ENCODE data around the gene ATXN10.

Gene ATXN10

DNA sequence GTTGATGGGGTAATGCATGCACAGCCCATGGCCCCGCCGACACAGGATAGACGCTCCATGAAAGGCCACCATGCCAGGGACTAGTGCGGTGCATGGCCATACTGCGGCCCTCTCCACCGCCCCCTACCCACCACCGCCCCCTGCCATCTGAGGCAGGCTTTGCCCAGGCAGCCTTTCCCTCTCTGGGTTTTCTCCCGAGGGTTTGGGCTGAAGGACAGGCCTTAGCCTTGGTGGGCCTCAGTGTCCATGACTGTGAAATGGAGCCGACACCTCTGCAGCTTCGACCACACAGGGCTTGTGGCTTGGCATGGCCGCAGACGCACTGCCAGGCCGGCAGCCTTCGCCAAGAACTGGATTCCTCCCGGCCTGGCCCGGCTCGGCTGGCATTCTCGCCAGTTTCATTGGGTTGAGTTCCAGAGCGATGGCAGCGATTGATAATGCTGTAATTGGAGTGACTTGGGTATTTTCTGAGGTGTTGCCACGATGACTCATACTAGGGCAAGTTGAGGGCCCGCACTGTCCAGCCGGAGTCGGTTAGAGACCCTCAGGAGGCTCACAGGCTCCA is 194.0 kb downstream of the ATXN10 start:
- no peak for DNase-seq

DNA sequence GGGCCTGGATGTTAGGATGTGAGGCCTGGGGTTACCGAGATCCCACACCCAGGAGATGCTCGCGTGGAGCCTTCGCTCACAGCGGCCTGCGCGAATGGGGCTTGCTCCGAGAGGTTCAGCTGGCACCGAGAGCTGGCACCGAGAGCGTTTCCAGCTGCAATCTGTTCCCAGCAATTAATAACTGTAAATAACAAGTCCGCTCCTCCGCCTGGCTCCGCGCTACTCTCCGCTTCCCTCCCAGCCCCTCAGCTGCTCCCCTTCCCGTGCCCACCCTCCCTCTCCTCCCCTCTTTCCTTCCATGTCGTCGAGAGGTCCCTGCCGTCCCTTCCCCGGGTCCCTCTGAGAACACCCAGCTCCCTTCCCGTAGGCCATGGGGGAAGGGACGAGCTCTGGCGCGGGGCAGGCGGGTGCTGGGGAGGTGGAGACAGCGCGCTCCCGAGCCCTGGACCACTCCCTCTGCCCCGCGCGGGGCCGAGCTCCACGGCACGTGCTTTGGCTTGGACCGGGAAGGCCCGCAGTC is 194.6 kb downstream of the ATXN10 start:
- no peak for DNase-seq

DNA sequence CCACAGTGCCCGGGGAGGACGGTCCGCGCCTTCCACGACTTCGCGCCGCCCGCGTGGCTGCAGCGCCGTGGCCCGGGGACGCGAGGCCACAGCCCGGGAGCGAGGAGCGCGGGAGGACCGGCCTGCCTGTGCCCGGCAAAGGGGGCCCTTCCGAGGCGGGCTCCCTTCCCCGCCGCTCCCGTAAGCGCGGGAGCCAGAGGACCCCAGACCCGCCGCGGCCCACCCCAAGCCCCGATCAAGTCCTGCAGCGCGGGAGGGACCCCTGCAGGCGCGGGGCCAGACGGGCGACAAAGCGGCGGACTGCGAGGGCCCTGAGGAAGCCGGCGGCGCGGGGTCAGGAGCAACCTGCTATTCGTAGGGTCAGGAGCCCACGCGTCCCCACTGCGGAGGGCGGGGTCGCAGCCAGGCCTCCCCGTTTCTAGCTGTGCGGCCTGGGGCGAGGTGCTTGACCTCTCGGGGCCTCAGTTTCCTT is 195.0 kb downstream of the ATXN10 start:
- no peak for DNase-seq

DNA sequence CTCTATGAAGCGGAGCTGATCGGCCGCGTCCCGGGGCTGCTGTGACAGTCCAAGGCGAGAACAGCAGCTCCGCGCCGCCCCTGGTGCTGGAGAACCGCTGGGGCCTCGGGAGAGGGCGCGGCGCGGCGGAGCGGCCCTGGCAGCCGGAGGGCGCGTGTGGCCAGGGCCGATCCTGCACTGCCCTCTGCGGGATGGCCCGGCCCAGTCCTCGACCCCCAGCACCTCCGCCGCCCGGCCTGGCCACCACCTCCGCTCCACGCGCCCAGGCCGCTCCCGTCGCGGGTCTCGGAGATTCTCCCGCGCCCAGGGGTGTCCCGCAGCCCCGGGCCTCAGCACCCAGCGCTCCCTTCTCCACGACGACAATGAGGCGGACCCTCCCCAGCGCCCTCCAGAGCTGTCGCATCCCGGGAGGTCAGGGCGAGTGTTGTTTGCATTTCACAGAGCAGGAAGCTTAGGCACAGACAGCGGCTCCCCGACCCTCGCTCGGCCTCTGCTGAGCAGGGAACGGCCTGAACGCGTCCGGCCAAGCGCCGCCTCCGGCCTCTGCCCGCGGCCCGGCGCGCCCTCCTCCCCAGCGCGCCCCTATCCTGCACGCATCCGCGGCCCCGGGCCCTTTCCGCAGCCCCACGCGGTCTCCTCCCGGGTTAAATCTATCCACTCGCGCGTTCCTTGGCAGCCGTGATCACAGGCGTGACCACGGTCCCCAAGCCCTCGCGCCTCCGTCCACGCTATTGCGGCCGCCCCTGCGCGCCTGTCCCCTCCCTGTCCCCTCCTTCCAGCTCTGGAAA is 195.7 kb downstream of the ATXN10 start:
- DNase-seq = no peak

DNA sequence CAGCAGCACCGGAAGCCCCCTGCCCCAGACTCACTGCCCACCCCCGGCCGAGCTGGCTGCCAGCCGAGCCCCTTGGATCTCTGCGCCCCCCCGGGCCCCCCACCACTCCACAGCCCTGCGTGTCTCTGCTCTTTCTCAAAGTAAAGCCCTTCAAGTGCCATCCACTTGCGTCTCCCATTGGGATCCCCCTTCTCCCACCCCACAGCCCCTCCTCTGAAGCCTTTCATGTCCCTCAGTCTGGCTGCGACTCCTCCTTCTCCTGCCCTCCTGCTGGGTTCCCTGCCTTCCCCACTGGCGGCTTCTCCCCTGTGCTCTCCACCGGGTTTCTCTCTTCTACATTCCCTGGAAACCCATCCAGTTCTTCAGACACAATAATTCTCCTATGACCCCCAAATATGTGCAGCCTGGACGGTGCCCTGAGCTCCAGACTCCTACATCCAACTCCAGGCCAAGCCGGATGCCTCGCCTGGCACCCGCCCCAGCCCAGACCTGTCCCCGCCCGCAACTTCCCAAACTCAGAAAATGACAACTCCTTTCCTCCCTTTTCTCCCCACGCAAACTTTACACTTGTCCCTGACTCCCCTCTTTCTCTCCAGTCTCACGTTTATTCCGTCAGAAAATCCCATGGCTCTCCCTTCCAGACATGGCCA is 196.4 kb downstream of the ATXN10 start:
- DNase-seq = no peak

DNA sequence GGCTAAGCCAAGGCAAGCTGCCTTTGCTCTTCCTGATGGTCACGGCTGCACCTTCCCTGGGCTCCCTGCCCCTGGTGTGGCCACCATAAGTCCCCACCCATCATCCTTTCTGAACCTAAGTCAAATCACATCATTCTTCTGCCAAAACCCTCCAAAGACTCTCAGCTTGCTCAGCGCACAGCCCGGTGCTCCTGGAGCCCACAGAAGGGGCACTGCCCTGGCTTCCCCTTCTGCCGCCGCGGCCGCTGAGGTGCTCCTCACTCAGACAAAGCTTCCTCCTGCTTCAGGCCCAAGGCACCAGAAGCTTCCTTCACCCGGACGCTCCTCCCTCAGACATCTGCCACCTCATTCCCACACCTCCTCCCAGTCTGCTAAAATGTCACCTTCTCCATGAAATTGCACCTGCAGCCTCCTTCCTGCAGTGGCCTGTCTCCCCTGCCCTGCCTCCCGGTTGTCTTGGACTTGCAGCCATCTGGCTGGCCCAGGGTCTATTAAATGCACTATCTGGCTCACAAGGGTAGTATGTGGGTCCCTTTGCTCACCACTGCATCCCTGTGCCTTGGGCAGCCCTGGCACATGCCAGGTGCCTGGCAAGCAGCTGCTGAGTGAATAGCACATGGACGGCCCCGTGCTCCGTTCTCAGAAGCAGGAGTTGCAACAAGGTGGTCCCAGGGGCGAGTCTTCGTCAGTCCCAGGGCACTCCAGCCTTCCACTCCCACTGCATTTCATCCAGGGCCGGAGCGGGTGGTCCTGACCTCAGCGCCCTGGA is 197.1 kb downstream of the ATXN10 start:
- no peak for DNase-seq

DNA sequence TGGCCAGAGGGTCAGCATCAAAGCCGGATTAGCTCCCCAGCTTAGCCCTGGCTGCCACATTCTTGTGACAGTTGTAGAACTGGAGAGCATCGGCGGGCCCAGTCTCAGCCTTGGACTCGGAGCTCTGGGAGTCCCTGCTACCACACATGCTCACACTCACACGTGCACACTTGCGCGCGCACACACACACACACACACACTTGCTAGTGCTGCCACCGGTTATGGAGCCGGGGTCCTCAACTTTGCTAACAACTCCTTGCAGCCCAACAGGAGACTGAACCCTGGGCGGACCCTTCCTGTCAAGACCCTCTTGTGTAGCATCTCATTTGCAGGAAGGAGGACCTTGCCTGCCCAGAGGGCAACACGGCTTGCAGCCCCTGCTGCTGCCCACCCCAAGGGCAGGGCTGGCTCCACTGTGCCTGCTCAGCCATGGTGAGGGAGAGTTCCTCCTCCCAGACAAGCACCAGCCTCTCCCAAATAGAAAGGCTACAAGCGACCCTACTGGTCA is 197.8 kb downstream of the ATXN10 start:
- no peak for DNase-seq

DNA sequence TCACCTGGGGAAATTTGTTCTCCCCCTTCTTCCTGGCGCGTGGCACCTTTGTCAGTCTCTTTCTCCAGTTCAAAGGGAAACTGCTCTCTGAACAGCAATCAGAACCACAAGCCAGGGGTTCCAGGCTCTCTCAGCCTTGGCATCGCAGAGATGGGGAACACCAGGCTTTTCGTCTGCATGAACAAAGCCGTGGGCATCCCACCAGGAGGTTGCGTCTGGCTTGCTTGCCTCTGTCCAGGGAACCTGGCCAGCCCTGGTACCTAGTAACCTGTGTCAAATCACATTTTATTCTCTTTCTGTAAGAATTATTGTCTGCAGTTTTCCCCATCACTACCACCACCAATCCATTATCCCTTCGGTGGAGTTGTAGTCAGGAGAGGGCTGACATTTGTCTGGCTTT is 198.4 kb downstream of the ATXN10 start:
- DNase-seq = no peak

DNA sequence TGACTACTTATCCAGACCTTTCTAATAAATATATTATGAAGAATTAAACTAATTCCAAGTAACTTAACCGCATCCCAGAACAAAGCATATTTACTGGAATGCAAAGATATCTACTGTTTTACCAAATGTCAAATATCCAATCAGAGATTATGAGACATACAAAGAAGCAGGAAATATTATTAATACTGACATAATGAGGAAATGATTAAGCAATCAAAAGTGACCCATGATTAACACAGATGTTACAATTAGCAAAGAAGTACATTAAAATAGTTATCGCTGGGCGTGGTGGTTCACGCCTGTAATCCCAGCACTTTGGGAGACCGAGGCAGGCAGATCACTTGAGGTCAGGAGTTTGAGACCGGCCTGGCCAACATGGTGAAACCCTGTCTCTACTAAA is 200.1 kb downstream of the ATXN10 start:
- DNase-seq = no peak

DNA sequence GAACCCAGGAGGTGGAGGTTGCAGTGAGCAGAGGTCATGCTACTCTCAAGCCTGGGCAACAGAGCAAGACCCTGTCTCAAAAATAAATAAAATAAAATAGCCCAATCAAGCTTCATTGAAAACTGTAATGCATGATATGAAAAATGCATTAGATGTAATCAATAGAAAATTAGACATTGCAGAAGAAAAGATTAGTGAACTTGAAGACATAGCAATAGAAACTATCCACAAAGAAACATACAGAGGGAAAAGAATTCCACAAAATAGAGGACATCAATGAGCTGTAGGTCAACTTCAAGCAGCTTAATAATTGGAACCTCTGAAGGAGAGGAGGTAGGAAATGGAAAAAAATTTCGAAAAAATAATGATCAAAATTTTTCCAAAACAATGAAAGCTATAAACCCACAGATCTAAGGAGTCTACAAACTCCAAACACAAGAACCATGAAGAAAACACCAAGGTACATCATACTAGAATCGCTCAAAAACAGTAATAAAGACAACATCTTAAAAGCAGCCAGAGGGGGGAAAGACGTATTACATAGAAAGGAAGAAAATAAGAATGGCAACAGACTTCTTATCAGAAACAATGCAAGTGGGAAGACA is 201.1 kb downstream of the ATXN10 start:
- DNase-seq = no peak

DNA sequence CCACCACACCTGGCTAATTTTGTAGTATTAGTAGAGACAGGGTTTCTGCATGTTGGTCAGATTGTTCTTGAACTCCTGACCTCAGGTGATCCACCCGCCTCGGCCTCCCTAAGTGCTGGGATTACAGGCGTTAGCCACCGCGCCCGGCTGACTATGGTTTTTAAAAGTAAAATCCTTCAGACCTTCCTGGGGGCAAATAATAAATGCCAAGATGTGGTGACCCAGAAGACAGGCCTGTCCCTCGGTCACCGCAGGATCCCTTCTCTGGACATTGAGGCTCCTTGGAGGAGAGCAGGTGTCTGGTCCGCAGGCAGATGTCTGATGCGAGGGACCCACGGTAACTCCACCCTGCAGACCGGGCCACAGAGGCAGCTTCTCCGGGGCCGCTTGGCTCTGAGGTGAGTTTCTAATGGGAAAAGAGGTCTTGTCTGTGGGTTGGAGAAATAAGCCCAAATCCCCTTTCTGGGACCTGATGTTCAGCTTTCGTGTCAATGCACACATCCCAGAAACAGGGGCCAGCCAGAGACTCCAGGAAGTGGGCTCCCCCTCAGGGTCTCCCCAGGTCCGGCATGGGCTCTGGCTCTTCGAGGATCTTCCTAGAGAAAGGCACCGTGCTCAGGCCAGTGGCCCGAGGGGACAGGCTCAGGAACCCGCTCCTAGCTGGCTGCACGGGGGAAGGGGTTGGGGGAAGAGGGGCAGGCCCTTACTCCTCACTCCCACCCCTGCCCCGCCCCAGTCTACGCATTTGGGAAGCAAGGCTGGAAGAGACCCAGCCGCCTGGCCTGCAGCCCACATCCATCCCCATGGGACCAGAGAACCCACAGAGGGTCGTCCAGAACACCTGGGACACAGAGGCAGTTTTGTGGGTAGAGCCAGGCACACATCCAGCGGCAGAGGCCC is 204.8 kb downstream of the ATXN10 start:
- DNase-seq = no peak

DNA sequence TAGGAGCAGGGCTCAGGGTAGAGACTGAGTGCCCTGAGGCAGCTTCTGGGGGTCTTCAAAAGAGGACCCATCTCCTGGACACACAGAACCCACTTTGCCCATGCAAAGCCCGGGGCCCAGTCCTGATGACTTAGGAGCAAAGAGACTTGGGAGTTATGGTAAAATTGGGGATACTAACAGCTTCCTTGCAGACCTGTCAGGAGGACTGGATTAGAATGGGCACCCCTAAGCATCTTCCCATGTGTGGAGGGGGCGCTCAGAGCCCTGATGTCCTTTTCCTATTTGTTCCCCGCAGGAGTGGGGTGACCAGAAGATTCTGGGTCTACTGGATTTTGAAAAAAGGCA is 205.4 kb downstream of the ATXN10 start:
- no peak for DNase-seq

DNA sequence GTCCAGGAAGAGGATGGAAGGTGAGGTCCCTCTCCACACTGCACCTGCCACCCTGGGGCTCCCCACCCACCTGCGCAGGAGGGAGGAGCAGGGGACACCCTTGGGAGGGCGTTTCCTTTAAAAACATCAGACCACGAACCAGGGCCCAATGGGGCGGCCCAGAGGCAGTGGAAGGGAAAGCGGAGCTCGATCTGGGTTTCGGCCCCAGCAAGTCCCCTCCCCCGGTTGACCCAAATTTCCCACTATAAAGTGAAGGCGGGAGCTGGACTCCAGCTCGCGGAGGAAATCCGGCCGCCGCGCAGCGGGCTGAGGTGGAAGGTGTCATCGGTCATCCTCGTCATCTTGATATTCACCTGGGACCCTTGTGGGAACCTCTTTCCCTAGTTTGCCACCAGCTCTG is 206.0 kb downstream of the ATXN10 start:
- DNase-seq = no peak

DNA sequence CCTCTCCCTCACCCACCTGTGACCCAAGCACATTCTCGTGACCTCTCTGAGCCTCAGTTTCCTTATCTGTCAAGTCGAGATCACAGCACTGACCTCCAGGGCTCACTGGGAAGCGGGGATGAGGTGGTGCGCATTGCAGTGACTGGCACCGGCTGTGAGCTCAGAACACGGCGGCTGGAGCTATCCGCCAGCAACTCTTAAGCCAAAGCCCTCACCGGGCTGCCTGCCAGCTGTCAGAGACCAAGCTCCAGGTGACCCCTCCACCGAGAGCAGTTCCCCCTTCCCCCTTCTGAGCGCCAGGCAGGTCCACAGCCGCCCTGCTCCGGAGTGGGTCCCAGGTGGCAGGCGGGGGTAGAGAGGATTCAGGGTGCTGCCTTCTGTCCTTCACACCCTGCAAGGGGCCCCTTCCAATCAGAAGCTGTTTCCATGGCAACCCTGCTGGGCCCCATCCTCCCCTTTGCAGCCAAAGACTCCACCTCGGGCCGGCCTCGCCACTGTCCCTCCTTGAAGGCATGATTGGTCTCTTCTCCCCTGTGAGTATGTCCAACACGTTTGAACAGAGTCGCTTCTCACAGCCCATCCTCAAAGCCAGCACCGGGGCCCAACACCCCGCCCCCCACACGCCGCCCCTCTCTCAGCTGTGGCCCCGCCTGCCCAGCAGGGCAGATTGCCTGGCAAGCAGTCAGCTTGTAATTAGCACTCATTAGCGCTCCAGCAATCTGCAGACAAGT is 206.6 kb downstream of the ATXN10 start:
- DNase-seq = peak; percentile 36

DNA sequence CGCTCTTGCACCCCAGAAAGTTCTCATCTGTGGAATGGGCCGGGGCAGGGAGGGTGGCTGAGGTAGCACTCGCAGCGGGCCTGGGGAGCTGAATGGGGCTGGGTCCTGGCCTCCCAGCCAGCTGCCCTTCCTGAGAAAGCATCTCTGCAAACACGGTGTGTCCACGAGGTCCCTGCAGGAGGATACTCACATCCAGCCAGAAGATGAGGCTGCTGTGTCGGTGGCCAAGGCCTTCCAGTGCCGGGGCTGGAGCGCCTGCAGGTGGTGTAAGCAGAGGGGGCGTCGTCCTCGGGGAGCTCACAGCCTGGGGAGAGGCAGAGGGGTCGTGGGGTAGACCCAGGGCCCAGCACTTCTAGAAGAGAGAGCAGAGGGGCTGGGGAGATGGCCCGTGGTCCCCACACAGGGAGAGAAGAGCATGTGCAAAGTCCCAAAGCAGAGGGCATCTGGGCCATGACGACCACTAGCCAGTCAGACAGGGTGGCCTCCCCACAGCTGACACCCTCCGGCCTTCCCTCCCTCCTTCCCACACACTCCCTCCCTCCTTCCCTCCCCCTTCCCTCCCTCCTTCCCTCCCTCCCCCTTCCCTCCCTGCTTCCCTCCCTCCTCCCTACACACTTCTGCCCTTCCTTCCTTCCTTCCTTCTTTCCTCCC is 207.4 kb downstream of the ATXN10 start:
- DNase-seq = no peak

DNA sequence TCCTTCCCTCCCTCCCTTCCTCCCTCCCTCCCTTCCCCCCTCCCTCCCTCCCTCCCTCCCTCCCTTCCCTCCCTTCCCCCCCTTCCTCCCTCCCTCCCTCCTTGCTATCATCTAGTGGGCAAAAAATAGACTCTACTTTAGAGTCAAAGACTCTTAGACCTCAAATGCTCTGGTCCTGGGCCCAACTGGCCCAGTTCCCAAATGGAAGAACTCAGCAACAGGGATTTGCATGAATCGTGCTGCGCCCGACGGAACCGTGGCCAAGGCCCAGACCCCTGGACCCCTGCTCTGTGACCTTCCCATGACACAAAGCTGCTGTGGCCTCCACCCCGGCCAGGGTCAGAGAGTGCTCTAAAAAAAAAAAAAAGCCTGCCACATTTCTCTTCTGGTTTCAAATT is 207.9 kb downstream of the ATXN10 start:
- DNase-seq = no peak

DNA sequence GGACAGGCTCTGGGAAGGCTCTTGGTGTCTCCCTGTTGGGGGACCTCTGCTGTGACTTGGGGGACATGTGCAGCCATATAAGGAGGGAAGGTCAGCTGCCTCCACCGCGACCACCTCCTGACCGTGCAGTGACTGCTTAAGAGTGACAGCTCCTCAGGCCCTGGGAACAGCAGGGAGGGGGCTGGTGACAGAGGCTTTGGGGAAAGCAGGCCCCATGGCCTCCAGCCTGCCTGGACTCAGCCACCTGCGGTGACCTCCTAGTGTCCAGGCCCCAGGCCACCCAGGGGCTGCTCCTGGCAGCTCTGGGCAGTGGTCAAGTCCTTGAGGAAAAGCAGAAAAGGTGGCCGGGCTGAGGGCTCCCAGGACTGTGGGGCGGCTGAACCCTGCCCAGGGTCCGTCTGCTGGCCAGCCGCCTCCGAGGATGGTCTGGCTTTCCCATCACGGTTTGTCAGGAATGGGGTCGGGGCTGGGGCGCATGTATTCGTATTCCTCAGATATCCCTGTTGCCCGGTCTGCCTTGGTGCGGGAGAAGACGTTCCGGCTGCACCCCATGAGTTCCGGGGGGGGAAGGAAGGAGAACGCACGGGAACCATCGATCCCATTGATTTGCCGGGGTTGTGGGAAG is 208.6 kb downstream of the ATXN10 start:
- DNase-seq = no peak

DNA sequence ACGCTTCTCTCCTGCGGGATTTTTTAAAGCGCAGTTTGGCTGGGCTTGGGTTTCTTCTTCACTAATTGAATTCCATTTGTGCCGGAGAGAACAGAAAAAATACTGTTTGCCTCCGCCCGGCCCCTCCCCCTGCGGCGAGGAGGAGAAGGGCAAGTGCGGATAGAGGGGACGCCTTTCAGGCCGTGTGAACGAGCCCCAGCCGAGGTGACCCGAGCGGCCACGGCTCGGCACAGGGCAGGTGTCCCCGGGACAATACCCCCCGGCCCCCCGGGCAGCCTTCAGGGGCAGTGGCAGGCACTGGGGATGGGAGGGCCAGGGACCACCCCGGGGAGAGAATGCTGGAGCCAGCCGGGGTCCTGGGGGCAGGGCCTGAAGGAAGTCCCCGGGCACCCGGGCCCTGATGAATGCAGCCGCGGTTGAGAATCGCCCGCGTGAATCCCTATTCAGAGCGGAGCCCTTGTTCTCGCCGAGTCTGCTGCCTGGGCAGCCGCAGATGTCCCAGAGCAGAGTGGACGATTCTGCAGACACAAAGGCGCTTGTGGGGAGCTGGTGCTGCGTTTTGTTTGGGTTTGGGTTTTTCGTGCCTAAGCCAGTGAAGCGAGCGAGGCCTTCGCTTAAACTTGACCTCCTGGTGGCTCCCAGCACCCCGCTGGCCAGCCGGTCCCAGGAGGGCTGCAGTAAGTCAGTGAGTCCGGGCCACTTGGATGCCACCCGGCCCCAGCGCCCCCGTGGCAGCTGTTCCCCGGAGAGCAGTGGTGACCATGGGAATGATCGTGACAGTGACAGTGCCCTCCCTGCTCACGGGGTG is 209.3 kb downstream of the ATXN10 start:
- DNase-seq = no peak

DNA sequence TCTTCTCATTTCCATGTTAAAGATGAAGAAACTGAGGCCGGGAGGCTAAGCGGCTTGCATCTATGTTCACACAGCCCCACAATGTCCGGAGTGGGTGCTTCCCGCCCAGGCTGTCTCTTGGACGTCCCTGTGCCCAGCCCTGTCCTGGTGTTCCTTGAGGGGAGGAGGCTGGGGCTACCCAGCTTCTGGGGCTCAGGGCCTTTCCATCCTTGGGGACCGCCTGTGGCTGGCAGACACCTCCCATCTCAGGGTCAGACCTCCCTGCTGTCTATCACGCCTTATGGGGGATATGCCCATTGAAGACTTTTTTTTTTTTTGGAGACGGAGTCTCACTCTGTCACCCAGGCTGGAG is 209.9 kb downstream of the ATXN10 start:
- DNase-seq = no peak

Data from NCI-H2081 treated with DMSO at 0.1 percent for 48 hours (cell line).